GM12878 (cell line): ENCODE results near the gene CCR5AS.

Source experiments
- ATAC-seq: fragments of 200-7000 bp; cut with Tn5 transposase; 3 replicates; pipeline ENCODE4 v1.9.1; 2020; ENCODE audit warnings: mild to moderate bottlenecking, moderate library complexity
- BruUV-seq: library from RNA; stranded (reverse); fragments of 400-500 nt; replicated peaks from 2 replicates; lab custom pipeline; 2021; lab: Mats Ljungman, UMichigan
- CTCF ChIA-PET: fragments of 300-600 bp; sonication (Branson Sonifier 250); formaldehyde crosslinking; extraction: SDS; loops from one replicate; lab custom pipeline; 2021; ENCODE audit warnings: inconsistent platforms; lab: Yijun Ruan, JAX
- POLR2A ChIA-PET: fragments of 350-600 bp; formaldehyde crosslinking; extraction: SDS; loops from one replicate; lab custom pipeline; 2021; ENCODE audit warnings: inconsistent platforms; lab: Charles Lee
- RAD21 ChIA-PET: fragments of 300-600 bp; sonication (Branson Sonifier 250); formaldehyde crosslinking; loops from one replicate; lab custom pipeline; 2023; ENCODE audit warnings: antibody characterized with exemption; ENCODE audit not compliant: unreplicated experiment; lab: Charles Lee
- SMC1A ChIA-PET: fragments of 300-600 bp; sonication (Branson Sonifier 250); formaldehyde crosslinking; loops from one replicate; lab custom pipeline; 2023; ENCODE audit not compliant: unreplicated experiment, uncharacterized antibody; lab: Charles Lee
- DNase-seq: peaks from one replicate; pipeline ENCODE4 v3.0.0-alpha.2; 2011; ENCODE audit warnings: low read depth, low spot score
- FAIRE-seq: peaks from 3 replicates; lab custom pipeline; 2011; peaks lifted over from hg19 to GRCh38; lab: Jason Lieb, UNC
- H2AFZ ChIP-seq: 2 replicates; pipeline ENCODE4 v1.6.0; 2011; ENCODE audit warnings: low read depth, low read length, control low read depth; ENCODE audit not compliant: control insufficient read depth
- H3K27ac ChIP-seq: 2 replicates; pipeline ENCODE4 v1.5.1; 2011; ENCODE audit warnings: control low read depth; ENCODE audit not compliant: control insufficient read depth, insufficient read depth
- H3K27me3 ChIP-seq, 2 experiments: replicated peaks in 1 of 2; 2 replicates each; pipeline versions ENCODE4 v1.6.0 to v1.6.1; 2011; ENCODE audit warnings: low read length in 1 of 2; ENCODE audit not compliant: control insufficient read depth in 2 of 2, insufficient read depth in 2 of 2
- H3K36me3 ChIP-seq, 2 experiments: 2 replicates each; pipeline ENCODE4 v1.5.1; 2011; ENCODE audit warnings: low read length in 1 of 2; ENCODE audit not compliant: control insufficient read depth in 2 of 2, insufficient read depth in 2 of 2
- H3K4me1 ChIP-seq: 2 replicates; pipeline ENCODE4 v1.6.1; 2011; ENCODE audit warnings: mild to moderate bottlenecking, low read length, moderate library complexity, mixed read lengths; ENCODE audit not compliant: control insufficient read depth, insufficient read depth
- H3K4me2 ChIP-seq: 2 replicates; pipeline ENCODE4 v1.6.0; 2011; ENCODE audit warnings: control low read depth; ENCODE audit not compliant: control insufficient read depth, insufficient read depth
- H3K4me3 ChIP-seq: fragments of 200-600 bp; sonication (generic); 2 replicates; pipeline ENCODE4 v1.5.1; 2016
- H3K79me2 ChIP-seq: 2 replicates; pipeline ENCODE4 v1.6.0; 2011; ENCODE audit warnings: low read length; ENCODE audit not compliant: control insufficient read depth, insufficient read depth
- H3K9ac ChIP-seq: 2 replicates; pipeline ENCODE4 v1.8.0; 2011; ENCODE audit warnings: low read length, control low read depth, mixed read lengths; ENCODE audit not compliant: control insufficient read depth, insufficient read depth
- H3K9me3 ChIP-seq: replicated peaks from 3 replicates; pipeline ENCODE4 v1.5.1; 2011; ENCODE audit warnings: mild to moderate bottlenecking, low read length; ENCODE audit not compliant: control insufficient read depth, insufficient read depth
- H4K20me1 ChIP-seq: 2 replicates; pipeline ENCODE4 v1.6.0; 2011; ENCODE audit not compliant: control insufficient read depth, insufficient read depth
- ASH2L ChIP-seq: fragments of 300-600, 200-600 bp; sonication (generic); IDR thresholded peaks from 2 replicates; pipeline ENCODE4 v1.6.1; 2017; ENCODE audit warnings: low read depth, mild to moderate bottlenecking, borderline replicate concordance
- ATF3 ChIP-seq: IDR thresholded peaks from 2 replicates; pipeline ENCODE4 v1.6.1; 2011; ENCODE audit warnings: low read depth, mild to moderate bottlenecking, low read length, moderate library complexity, borderline replicate concordance; ENCODE audit errors: extremely low read depth
- BACH1 ChIP-seq: fragments of 450-650 bp; IDR thresholded peaks from 2 replicates; pipeline ENCODE4 v1.6.1; 2017; ENCODE audit warnings: mild to moderate bottlenecking, borderline replicate concordance
- BCL3 ChIP-seq: IDR thresholded peaks from 2 replicates; pipeline ENCODE4 v1.6.1; 2011; ENCODE audit warnings: borderline replicate concordance, low read depth, mild to moderate bottlenecking, moderate library complexity, low read length; ENCODE audit not compliant: insufficient read depth, poor library complexity, severe bottlenecking
- DPF2 ChIP-seq: fragments of 450-650 bp; IDR thresholded peaks from 2 replicates; pipeline ENCODE4 v1.6.1; 2017; ENCODE audit warnings: mild to moderate bottlenecking
- EGR1 ChIP-seq, 2 experiments: IDR thresholded peaks; 1 replicate in 1 of 2; 2 replicates in 1 of 2; pipeline ENCODE4 v1.6.1; 2011 to 2012; ENCODE audit warnings: low read depth in 2 of 2, low read length in 2 of 2, borderline replicate concordance in 1 of 2, mild to moderate bottlenecking in 1 of 2, moderate library complexity in 1 of 2
- IRF5 ChIP-seq: fragments of 450-650 bp; IDR thresholded peaks from 2 replicates; pipeline ENCODE4 v1.6.1; 2017; ENCODE audit warnings: borderline replicate concordance
- MYC ChIP-seq: IDR thresholded peaks from 2 replicates; pipeline ENCODE4 v1.6.1; 2011; ENCODE audit warnings: mild to moderate bottlenecking, low read length, moderate library complexity, inconsistent platforms; ENCODE audit not compliant: insufficient read depth, insufficient replicate concordance, insufficient read length, severe bottlenecking
- NBN ChIP-seq: fragments of 450-650 bp; IDR thresholded peaks from 2 replicates; pipeline ENCODE4 v1.6.1; 2016
- NFYA ChIP-seq: IDR thresholded peaks from 2 replicates; pipeline ENCODE4 v1.6.1; 2011; ENCODE audit warnings: low read depth, mild to moderate bottlenecking, low read length, improper control_type of control experiment, borderline replicate concordance
- POU2F2 ChIP-seq: IDR thresholded peaks from 3 replicates; pipeline ENCODE4 v1.6.1; 2011; ENCODE audit warnings: low read depth, mild to moderate bottlenecking, low read length, borderline replicate concordance
- SMAD1 ChIP-seq: fragments of 450-650 bp; IDR thresholded peaks from 2 replicates; pipeline ENCODE4 v1.6.1; 2018; ENCODE audit warnings: mild to moderate bottlenecking, low read depth; ENCODE audit not compliant: partially characterized antibody
- SMAD5 ChIP-seq: IDR thresholded peaks from 2 replicates; pipeline ENCODE4 v1.6.1; 2016; ENCODE audit warnings: antibody characterized with exemption, low read depth
- SREBF1 ChIP-seq: IDR thresholded peaks from 2 replicates; pipeline ENCODE4 v1.6.1; 2012; ENCODE audit warnings: mild to moderate bottlenecking, low read length
- USF2 ChIP-seq: IDR thresholded peaks from 2 replicates; pipeline ENCODE4 v1.6.1; 2011; ENCODE audit warnings: low read depth, low read length, improper control_type of control experiment, borderline replicate concordance
- ZBTB33 ChIP-seq: fragments of 450-650 bp; IDR thresholded peaks from 2 replicates; pipeline ENCODE4 v1.6.1; 2017; ENCODE audit warnings: mild to moderate bottlenecking
- ZNF217 ChIP-seq: fragments of 450-650 bp; IDR thresholded peaks from 2 replicates; pipeline ENCODE4 v1.6.1; 2017; ENCODE audit warnings: antibody characterized with exemption, mild to moderate bottlenecking
- ZNF622 ChIP-seq: fragments of 450-650 bp; IDR thresholded peaks from 2 replicates; pipeline ENCODE4 v1.6.1; 2017; ENCODE audit warnings: mild to moderate bottlenecking, inconsistent platforms
- WGBS: methylation state at CpG from one replicate; pipeline ENCODE4 v1.1.6; 2016; ENCODE audit warnings: low lambda C conversion rate; ENCODE audit not compliant: insufficient replicate concordance, insufficient coverage; ENCODE audit errors: missing lambda C conversion rate; 5-methylcytosine and 5-hydroxymethylcytosine counted together
- in situ Hi-C: fragments of 300-500 bp; cut with MboI; formaldehyde crosslinking; loops from 9 replicates; pipeline ENCODE4 v1.14.3; 2018; ENCODE audit warnings: mixed read lengths
- intact Hi-C: fragments of 100-400 bp; cut with micrococcal nuclease; formaldehyde crosslinking; loops from one replicate; pipeline ENCODE4 v1.14.2; 2022; ENCODE audit not compliant: unreplicated experiment

CCR5AS gene

GRCh38 chr3:46393554-46394434 lies 13.1 kb downstream of the CCR5AS start:
- H3K9me3 ChIP-seq: no peaks in the 10 kb centered on the region; the same call in 1 of the 3 replicates
- H3K4me2 ChIP-seq: 0 out of 2 replicates have a peak overlapping the region, but pooled peaks have one; percentile 23
- FAIRE-seq (no peak), ATAC-seq (peak; percentile 42), DNase-seq (no peak)
- H3K27me3 ChIP-seq: no peaks in the 10 kb centered on the region; a peak in 1 of 4 replicates
- in situ Hi-C loops: no loop called here
- no peak overlapping the region for H2AFZ ChIP-seq
- no peak overlapping the region for H3K4me3 ChIP-seq
- no peak overlapping the region for H3K27ac ChIP-seq
- H3K9ac ChIP-seq: no peak overlapping the region
- POLR2A ChIA-PET: no interaction called here
- no TSS peak for BruUV-seq
- CTCF ChIA-PET: interaction anchor here (1.4 kb wide), 1 partner anchor 15 kb away, joined by 6 read pairs; no protein-coding TSS in a partner anchor
- H3K36me3 ChIP-seq: no peaks in the 10 kb centered on the region
- H3K79me2 ChIP-seq: no peaks in the 10 kb centered on the region
- RAD21 ChIA-PET: no interaction called here
- SMC1A ChIA-PET: no interaction called here
- no peaks in the 10 kb centered on the region for H4K20me1 ChIP-seq
- peaks cover 20% of the 10 kb centered on the region for H3K4me1 ChIP-seq
- intact Hi-C loops: no loop called here
- 59% methylated on average over 8 of the region's 8 CpGs for WGBS
- TF ChIP-seq ATF3 (no peak), ZBTB33 (no peak), DPF2 (no peak), POU2F2 (no peak), SREBF1 (no peak), MYC (no peak), ZNF622 (no peak), BACH1 (no peak), NBN (no peak), USF2 (no peak), ASH2L (no peak), IRF5 (no peak), EGR1 (IDR thresholded peaks at IDR 0.05; ENCODE audit: borderline replicate concordance in 1 of 2, low read depth in 2 of 2, low read length in 2 of 2) (no peak), NFYA (no peak), SMAD5 (no peak), ZNF217 (no peak), SMAD1 (no peak), BCL3 (no peak)
